Mucosa of descending colon (tissue), 3 donors: ENCODE measurements around the gene RPL10. TPM values are rescaled to one million over a fixed set of nuclear protein-coding genes. Genes with fewer than 3 reads are reported as not detected.

Experiments
- ATAC-seq: fragments of 200-7000 bp; cut with Tn5 transposase; one replicate; pipeline ENCODE4 v1.9.1; 2020; ENCODE audit warnings: mild to moderate bottlenecking, moderate library complexity
- DNase-seq, 3 donors: peaks; one replicate each; pipeline ENCODE4 v3.0.0-alpha.2; 2020
- H3K36me3 ChIP-seq: fragments of 200-600 bp; one replicate; pipeline ENCODE4 v1.8.0; 2021; ENCODE audit warnings: low read depth, mild to moderate bottlenecking
- H3K4me1 ChIP-seq: fragments of 200-600 bp; one replicate; pipeline ENCODE4 v1.8.0; 2021; ENCODE audit warnings: low read depth, mild to moderate bottlenecking
- H3K4me3 ChIP-seq: fragments of 200-600 bp; one replicate; pipeline ENCODE4 v1.8.0; 2021; ENCODE audit warnings: mild to moderate bottlenecking
- H3K9me3 ChIP-seq: fragments of 200-600 bp; one replicate; pipeline ENCODE4 v1.8.0; 2021; ENCODE audit warnings: mild to moderate bottlenecking
- CTCF ChIP-seq: fragments of 200-600 bp; IDR thresholded peaks from one replicate; pipeline ENCODE4 v1.8.0; 2022; ENCODE audit warnings: antibody characterized with exemption, mild to moderate bottlenecking
- intact Hi-C, 2 donors: fragments of 100-400 bp; cut with DNase I in 1 of 2; cut with micrococcal nuclease in 1 of 2; formaldehyde crosslinking; loops; one replicate each; pipeline versions ENCODE4 v1.11.0 to v1.11.1; 2022; cut with DNase I, micrococcal nuclease
- total RNA-seq, 3 donors: library from RNA; stranded (reverse); fragmentation: NEBNext Ultra II Directional in 2 of 3; extraction: Animal tissue kit (Norgen Biotek cat#: 25700) in 2 of 3; gene quantifications; one replicate each; pipeline versions ENCODE4 v1.2.1 to v1.2.4, GENCODE V29; 2021 to 2023
- donor health status: DM: no; HTN: no; CAD: no; lungs with moderate emphysema.
- donor health status: DM: no; HTN: no; CAD: no.
- donor health status: DM: no; HTN: yes; CAD: no.

The RPL10 gene
- total RNA-seq, 3 donors from 2014 or later, result 2,179 to 2,606 (median 2,424) TPM

DNA sequence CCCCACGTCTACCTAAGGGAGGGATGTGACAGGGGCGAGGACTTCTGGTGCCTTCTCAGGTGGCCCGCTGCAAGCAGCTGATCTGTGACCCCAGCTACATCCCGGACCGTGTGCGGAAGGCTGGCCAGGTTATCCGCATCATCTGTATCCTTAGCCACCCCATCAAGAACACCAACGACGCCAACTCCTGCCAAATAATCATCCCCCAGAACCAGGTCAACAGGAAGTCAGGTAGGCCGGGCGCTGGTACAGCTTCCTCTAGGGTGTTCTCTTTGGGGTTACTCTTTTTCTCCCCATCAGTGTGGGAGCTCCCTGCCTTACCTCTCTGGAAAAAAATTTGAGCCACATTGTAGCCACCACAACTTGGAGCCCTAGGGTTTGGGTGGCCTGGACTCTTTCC is 43.4 kb downstream of the RPL10 start:
- no peak overlapping the region for H3K4me3 ChIP-seq
- no peaks in the 10 kb centered on the region for H3K9me3 ChIP-seq
- ATAC-seq, result no peak
- no peaks in the 10 kb centered on the region for H3K36me3 ChIP-seq
- no peak for DNase-seq
- peaks cover 6% of the 10 kb centered on the region for H3K4me1 ChIP-seq
- no peak for TF ChIP-seq CTCF
- intact Hi-C loops, result no loop called here

- Histone ChIP-seq H3K36me3 (no peaks in the 10 kb centered on the region), H3K4me3 (no peak overlapping the region), H3K4me1 (peaks cover 6% of the 10 kb centered on the region), H3K9me3 (no peaks in the 10 kb centered on the region)
- intact Hi-C loops, result no loop called here
- ATAC-seq (no peak), DNase-seq (no peak)
- no peak for TF ChIP-seq CTCF
These were observed 44.0 kb downstream of the RPL10 start for GRCh38 chrX:154441984-154442707.

GRCh38 chrX:154443479-154443910 is 45.3 kb downstream of the RPL10 start:
- no peaks in the 10 kb centered on the region for H3K9me3 ChIP-seq
- intact Hi-C loops, result no loop called here
- peaks cover 6% of the 10 kb centered on the region for H3K4me1 ChIP-seq
- peak in 1 of 3 donors; percentile 12 for DNase-seq
- no peak overlapping the region for H3K4me3 ChIP-seq
- no peak for TF ChIP-seq CTCF
- no peak for ATAC-seq
- no peaks in the 10 kb centered on the region for H3K36me3 ChIP-seq

GRCh38 chrX:154443992-154444754 is 46.0 kb downstream of the RPL10 start, which contains the start of gene FAM50A:
FAM50A (plus strand) TSS chrX:154444141; CDS start chrX:154444236, 95 bp downstream.
- intact Hi-C loops, result no loop called here
- ATAC-seq (peak; percentile 88), DNase-seq (peak; percentile 85 to 88 (median 87))
- Histone ChIP-seq H3K36me3 (no peaks in the 10 kb centered on the region), H3K4me3 (peak within 1 kb of the TSS; percentile 24), H3K9me3 (no peaks in the 10 kb centered on the region), H3K4me1 (peaks cover 6% of the 10 kb centered on the region)
- no peak for TF ChIP-seq CTCF

DNA sequence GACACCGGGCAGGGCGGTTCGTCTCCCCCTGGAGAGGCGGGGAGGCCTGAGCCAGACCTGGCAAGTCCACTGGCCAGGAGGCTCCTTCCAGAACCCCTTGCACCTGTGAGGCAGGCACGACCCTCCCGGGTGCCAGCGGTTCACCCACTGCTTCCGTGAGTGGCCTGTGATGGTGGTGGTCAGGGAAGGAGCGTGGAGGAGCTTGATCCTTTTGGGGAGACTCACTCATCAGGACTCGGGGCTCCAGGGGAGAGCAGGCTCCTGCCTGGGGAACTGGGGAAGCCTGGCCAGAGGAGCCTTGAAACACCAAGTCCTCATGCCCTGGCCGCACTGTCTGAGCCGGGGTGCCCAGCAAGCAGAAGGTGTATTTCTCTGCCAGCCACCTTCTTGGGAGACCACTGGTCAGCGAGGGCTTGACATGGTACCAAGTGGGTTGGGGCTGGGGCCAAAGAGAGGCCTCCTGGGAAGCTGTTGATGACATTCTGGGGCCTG is 46.6 kb downstream of the RPL10 start:
- peaks cover 6% of the 10 kb centered on the region for H3K4me1 ChIP-seq
- no peaks in the 10 kb centered on the region for H3K9me3 ChIP-seq
- DNase-seq, result no peak
- intact Hi-C loops, result no loop called here
- H3K36me3 ChIP-seq, result no peaks in the 10 kb centered on the region
- TF ChIP-seq CTCF, result no peak
- peak; percentile 19 for ATAC-seq
- peak overlapping the region; percentile 24 for H3K4me3 ChIP-seq
